Adrenal gland (tissue), 5 donors: ENCODE measurements around the gene KIAA1614.

Experiments
- POLR2A ChIP-seq, 2 donors: fragments of 450-650 bp; IDR thresholded peaks; one replicate each; pipeline ENCODE4 v1.6.1; 2017; ENCODE audit warnings: antibody characterized with exemption in 2 of 2, mild to moderate bottlenecking in 2 of 2, moderate library complexity in 1 of 2
- TF ChIP-seq, protein P1 (sequence below), 6 experiments: fragments of 450-650 bp in 4 of 6; fragments of 200-600 bp in 2 of 6; sonication (generic) in 1 of 6; IDR thresholded peaks; 1 replicate in 5 of 6; 2 replicates in 1 of 6; pipeline versions ENCODE4 v1.5.1 to v1.8.0; 2016 to 2021; ENCODE audit warnings: antibody characterized with exemption in 6 of 6, mild to moderate bottlenecking in 2 of 6, moderate library complexity in 1 of 6
- donor health status: DM: no; HTN: no; CAD: no.

DNA sequence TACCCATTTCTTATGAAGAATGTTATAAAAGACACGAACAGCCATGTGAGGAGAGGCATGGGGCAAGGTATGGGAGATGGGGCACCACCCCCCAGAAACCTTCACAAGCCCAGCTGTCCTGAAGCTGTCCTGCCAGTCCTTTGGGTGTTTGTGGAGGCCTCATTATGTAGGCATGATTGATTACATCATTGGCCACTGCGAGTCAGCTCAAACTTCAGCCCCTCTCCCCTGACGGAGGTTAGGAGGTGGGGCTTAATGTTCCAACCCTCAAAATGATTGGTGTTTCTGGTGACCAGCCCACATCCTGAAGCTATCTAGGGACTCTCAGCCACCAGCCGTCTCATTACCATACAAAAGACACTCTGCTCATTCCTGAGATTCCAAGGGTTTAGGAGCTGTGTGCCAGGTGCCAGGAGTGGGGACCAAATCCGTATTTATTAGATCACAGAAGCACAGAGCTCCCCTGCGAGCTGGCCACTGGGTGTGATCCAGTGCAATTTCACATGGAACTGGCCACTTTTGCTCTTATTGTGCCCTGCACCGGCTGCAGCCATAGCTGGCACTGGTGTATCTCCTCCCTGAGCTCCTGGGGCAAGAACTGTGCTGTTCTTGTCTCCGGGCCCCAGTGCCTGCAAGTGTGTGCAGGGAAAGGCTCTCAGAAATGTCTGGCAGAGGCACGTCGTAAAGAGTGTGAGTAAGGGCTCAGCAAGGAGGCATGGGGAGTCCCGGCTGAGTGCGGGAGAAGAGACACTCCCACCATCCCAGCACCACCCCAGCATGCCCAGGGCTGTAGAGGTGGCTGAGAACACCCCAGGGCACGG is 10.5 kb downstream of the KIAA1614 start:
- no peak for TF ChIP-seq POLR2A (IDR thresholded peaks at IDR 0.05)
- TF ChIP-seq, protein P1, sequence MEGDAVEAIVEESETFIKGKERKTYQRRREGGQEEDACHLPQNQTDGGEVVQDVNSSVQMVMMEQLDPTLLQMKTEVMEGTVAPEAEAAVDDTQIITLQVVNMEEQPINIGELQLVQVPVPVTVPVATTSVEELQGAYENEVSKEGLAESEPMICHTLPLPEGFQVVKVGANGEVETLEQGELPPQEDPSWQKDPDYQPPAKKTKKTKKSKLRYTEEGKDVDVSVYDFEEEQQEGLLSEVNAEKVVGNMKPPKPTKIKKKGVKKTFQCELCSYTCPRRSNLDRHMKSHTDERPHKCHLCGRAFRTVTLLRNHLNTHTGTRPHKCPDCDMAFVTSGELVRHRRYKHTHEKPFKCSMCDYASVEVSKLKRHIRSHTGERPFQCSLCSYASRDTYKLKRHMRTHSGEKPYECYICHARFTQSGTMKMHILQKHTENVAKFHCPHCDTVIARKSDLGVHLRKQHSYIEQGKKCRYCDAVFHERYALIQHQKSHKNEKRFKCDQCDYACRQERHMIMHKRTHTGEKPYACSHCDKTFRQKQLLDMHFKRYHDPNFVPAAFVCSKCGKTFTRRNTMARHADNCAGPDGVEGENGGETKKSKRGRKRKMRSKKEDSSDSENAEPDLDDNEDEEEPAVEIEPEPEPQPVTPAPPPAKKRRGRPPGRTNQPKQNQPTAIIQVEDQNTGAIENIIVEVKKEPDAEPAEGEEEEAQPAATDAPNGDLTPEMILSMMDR (IDR thresholded peaks at IDR 0.05), result no peak
